GM21786 (cell line): ENCODE measurements around the gene DAB1.

ENCODE experiments used
- ATAC-seq: cut with Tn5 transposase; IDR thresholded peaks from one replicate; pipeline ENCODE4 v1.9.1; 2021; ENCODE audit not compliant: unreplicated experiment

DAB1 gene

GRCh38 chr1:56963667-56964066, 460.2 kb downstream of the DAB1 start:
- no peak for ATAC-seq

- no peak for ATAC-seq
Measured at GRCh38 chr1:56961426-56961825, 462.4 kb downstream of the DAB1 start.

- ATAC-seq = no peak
Measured at GRCh38 chr1:56958526-56958925, 465.3 kb downstream of the DAB1 start.

GRCh38 chr1:56957931-56958330, 465.9 kb downstream of the DAB1 start:
- no peak for ATAC-seq

- ATAC-seq = no peak
Measured at GRCh38 chr1:56954664-56955063, 469.2 kb downstream of the DAB1 start.

GRCh38 chr1:56953386-56953785, 470.5 kb downstream of the DAB1 start:
- ATAC-seq = no peak

GRCh38 chr1:56952501-56952900, 471.4 kb downstream of the DAB1 start:
- ATAC-seq = no peak

- no peak for ATAC-seq
Measured at GRCh38 chr1:56948403-56949023, 475.3 kb downstream of the DAB1 start.
